Measurements from ENCODE around the gene PACS2. TPM values are rescaled to one million over a fixed set of nuclear protein-coding genes. Genes with fewer than 3 reads are reported as not detected.

Gene PACS2
- total RNA-seq, 1 experiment from 2014 or later = 55.2 TPM

GRCh38 chr14:105374389-105374788, 59.8 kb downstream of the PACS2 start:
- H3K27ac ChIP-seq (ENCODE audit: low read length) = no peak overlapping the region
- POLR2A ChIA-PET = no interaction called here
- H3K9me3 ChIP-seq (ENCODE audit: control insufficient read depth, insufficient read depth, low read depth, low read length) = no peaks in the 10 kb centered on the region
- TF ChIP-seq POLR2AphosphoS5 (IDR thresholded peaks at IDR 0.05; ENCODE audit: low read depth, low read length) (no peak), SIN3A (IDR thresholded peaks at IDR 0.05; ENCODE audit: borderline replicate concordance, insufficient read depth, low read depth, low read length) (no peak), REST (IDR thresholded peaks at IDR 0.05; ENCODE audit: insufficient read depth in 1 of 2, low read depth in 2 of 2, low read length in 1 of 2) (no peak), TCF7L2 (IDR thresholded peaks at IDR 0.05; ENCODE audit: low read depth, low read length) (no peak), CTCF (IDR thresholded peaks at IDR 0.05) (no peak)
- DNase-seq (ENCODE audit: low read depth, low spot score) (no peak), ATAC-seq (no peak)
- in situ Hi-C loops (cut with HindIII; ENCODE audit: low pct_unique_long_range_greater_than_20kb, low sequenced_read_pairs) = no loop called here
- H3K4me1 ChIP-seq (ENCODE audit: control insufficient read depth, insufficient read depth, low read length) = no peaks in the 10 kb centered on the region
- H3K4me3 ChIP-seq (ENCODE audit: low read depth in 2 of 2, low read length in 2 of 2) = no peak overlapping the region
- TSS peak; percentile 60 for BruUV-seq (replicated peaks)
- intact Hi-C loops (cut with micrococcal nuclease; ENCODE audit: unreplicated experiment) = loop anchor here (10.0 kb wide), 1 partner anchor 110 kb away; the partner anchor contains the start of gene CRIP1
- no peaks in the 10 kb centered on the region for H3K36me3 ChIP-seq (ENCODE audit: control insufficient read depth, insufficient read depth, low read length)
- no peaks in the 10 kb centered on the region for H3K27me3 ChIP-seq (ENCODE audit: control insufficient read depth, insufficient read depth, low read length)
- CTCF ChIA-PET = interaction anchor here (0.6 kb wide), 1 partner anchor 98 kb away, joined by 10 read pairs; no protein-coding TSS in a partner anchor

GRCh38 chr14:105375635-105376057, 61.1 kb downstream of the PACS2 start:
- H3K27me3 ChIP-seq (ENCODE audit: control insufficient read depth, insufficient read depth, low read length) = no peaks in the 10 kb centered on the region
- H3K27ac ChIP-seq (ENCODE audit: low read length) = no peak overlapping the region
- H3K4me3 ChIP-seq (ENCODE audit: low read depth in 2 of 2, low read length in 2 of 2) = no peak overlapping the region
- BruUV-seq (replicated peaks) = no TSS peak
- no peaks in the 10 kb centered on the region for H3K4me1 ChIP-seq (ENCODE audit: control insufficient read depth, insufficient read depth, low read length)
- no peaks in the 10 kb centered on the region for H3K9me3 ChIP-seq (ENCODE audit: control insufficient read depth, insufficient read depth, low read depth, low read length)
- intact Hi-C loops (cut with micrococcal nuclease; ENCODE audit: unreplicated experiment) (loop anchor here (10.0 kb wide), 1 partner anchor 109 kb away; the partner anchor contains the start of gene CRIP1), in situ Hi-C loops (cut with HindIII; ENCODE audit: low pct_unique_long_range_greater_than_20kb, low sequenced_read_pairs) (no loop called here)
- H3K36me3 ChIP-seq (ENCODE audit: control insufficient read depth, insufficient read depth, low read length) = no peaks in the 10 kb centered on the region
- no peak for ATAC-seq
- no peak for DNase-seq (ENCODE audit: low read depth, low spot score)
- CTCF ChIA-PET = no interaction called here
- POLR2A ChIA-PET = no interaction called here
- TF ChIP-seq TCF7L2 (IDR thresholded peaks at IDR 0.05; ENCODE audit: low read depth, low read length) (no peak), CTCF (IDR thresholded peaks at IDR 0.05) (no peak), REST (IDR thresholded peaks at IDR 0.05; ENCODE audit: insufficient read depth in 1 of 2, low read depth in 2 of 2, low read length in 1 of 2) (no peak), SIN3A (IDR thresholded peaks at IDR 0.05; ENCODE audit: borderline replicate concordance, insufficient read depth, low read depth, low read length) (no peak), POLR2AphosphoS5 (IDR thresholded peaks at IDR 0.05; ENCODE audit: low read depth, low read length) (no peak)
